Putamen (tissue), 1 donor: Measurements from ENCODE around the gene CETN1.
A peak's percentile ranks its signal among the peaks of the same experiment; 100 is the strongest.

Source experiments
- DNase-seq: peaks from one replicate; pipeline ENCODE4 v3.0.0-alpha.2; 2016; ENCODE audit warnings: low spot score

CETN1 gene

DNA sequence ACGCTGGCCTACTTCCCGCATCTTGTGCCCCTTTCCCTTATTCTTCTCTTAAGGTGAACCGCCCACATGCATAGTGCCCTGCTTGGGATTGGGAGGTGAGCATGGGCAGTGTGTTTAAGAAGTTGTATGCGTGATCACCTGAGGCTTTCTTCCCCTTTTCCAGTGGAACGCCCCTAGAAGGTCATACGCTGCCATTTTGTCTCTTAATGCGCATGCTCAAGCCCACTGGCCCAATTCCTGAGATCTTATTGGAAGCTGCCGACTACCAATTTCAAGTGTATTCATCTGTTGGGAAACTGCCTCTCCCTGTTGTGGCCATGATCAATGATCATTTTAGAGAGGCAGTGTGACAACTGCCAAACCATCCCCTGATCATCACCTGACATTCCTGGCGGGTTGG is 3.3 kb upstream of the CETN1 start:
- no peak for DNase-seq

DNA sequence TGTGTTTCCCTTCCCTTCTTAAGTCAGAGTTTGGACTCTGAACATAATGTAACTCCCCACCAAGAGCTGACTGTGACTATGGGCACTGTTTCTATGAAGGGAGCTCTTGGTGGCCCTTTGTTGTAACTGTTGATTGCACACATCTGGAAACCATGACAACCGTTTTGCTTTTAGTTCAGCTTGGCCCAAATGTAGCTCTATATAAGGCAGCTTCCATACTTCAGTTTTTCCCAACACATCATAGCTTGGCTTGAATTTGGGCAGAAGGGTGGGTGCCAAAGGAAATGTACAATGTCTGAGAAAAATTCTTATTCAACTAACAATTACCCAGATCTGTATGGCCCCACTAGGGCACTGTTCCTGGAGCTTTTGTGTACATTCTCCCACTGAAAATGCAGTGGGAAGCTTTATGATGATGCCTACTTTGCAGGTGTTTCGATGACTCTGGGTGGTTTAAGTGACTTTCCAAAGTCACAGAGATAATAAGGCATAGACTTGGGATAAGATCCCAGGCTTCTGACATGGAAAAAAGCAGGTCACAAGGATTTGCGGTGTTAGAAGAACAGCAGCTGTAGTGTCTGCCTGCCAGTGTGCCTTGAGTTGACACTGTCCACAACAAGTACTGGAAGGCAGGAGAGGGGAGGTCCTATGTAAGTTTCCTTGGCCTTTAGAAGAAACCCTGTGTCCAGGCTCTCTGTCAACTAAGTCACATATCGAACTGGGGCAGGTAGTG is 2.4 kb upstream of the CETN1 start:
- no peak for DNase-seq

DNA sequence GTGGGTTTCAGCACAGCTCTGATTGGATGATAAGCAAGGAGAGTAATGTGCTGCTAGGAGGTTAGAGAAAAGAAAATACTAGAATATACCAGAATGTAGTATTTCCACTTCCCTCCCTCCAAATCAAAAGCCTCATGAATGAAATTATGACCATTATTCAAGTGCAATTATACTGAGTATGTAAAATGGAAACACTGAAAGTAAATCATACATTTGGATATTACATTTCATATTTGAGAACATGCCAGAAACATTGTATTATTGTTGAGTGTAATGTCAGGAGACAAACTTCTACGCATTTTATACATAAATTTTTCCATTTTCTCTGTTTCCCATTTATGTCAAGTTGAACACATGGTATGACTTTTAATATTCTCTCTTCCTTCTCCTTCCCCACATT is 942 bp upstream of the CETN1 start:
- DNase-seq = no peak

DNA sequence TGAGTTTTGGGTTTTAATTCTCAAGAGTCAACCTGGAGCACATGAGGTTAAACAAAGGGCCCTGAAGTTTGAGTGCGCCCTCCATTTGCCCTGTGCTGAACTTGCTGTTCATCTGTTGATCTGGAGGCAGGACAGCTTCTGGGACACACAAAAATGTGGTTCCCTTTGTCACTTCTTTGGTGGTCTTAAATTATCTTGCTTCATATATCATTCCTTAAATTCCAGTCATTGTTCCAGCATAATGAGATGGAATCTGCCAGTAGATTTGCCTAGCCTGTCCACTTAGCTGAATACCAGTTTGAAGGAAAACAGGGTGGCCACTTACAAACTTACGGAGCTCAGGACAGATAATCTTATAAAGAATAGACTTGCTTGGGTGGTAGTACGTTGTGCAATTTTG is 916 bp downstream of the CETN1 start:
- DNase-seq = no peak

DNA sequence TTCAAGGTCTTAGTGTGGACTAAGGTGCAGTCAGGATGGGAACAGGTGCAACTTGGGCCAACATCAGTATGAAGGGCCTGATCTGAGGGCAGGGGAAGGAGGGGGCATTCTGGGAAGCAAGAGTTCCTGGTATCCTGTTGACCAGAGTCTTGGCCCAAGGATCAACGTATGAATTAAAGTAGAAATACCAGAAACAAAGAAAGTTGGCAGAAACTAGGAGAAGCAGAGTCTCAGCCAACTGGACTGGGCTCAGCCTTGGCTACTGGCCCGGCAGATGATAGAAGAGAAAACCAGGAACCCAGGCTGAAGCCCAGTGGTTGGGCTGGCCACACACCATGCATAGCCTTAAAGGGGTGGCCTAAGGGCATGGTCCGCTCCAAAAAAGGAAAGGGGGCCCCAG is 2.3 kb downstream of the CETN1 start:
- peak; percentile 24 for DNase-seq

DNA sequence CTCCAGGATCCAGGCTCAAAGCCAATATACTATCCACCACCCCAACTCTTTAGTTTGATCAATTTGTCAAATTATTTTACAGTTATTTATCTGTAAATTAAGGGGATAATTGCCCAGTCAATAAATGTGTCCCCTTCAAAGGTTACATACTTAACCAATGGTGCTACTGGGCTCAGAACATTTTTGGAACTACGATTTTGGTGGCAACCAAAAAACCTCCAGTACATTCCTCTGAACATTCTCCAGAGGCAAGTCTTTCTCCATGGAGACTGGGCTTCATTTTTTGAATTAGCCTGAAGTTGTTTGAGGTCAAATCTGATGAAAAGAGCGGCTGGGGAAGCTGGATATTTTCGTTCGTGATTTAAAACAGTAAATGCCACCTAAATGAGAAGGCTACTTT is 14.9 kb downstream of the CETN1 start:
- DNase-seq = no peak

DNA sequence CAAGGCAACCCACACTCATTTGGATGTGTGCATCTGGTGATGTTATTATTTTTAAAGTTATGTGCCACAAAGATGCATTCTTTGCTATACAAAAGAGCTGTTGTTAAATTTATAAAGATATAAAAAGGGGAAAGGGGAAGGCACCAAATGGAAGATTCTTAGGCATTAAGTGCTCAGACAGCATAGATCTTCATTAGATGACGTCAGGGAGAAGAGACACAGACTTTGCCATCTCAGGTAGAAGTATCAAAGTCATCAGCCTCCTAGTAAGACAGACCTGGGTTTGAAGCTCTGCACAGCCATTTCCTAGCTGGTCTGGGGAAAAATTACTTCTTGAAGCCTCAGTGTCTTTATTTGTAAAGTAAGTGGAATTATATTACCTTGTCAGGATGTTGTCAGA is 15.4 kb downstream of the CETN1 start:
- DNase-seq = no peak

DNA sequence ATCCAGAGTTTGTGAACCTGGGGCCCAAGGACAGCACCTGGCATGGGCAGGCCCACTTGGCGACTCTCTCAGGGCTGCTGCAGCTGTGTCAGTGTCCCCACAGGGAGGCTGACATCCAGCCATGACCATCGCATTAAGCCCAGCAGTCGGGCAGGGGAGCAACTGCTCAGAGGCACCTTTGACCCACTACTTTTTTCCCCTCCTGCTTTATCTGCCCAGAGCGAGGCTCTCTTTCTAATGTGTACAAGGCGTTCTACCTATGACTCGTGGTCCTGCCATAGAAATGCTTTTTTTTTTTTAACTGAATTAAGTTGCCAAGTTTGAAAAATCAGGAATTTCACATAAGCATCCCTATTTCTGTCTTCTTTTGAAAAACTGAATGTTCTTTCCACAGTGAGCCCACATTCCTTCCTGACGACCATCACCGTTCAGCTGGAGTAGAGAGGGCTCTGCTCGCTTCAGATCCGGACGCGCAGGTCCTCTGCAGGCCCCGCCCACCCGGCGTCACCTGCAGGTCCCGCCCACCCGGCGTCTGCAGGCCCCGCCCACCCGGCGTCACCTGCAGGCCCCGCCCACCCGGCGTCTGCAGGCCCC is 16.2 kb downstream of the CETN1 start:
- no peak for DNase-seq

DNA sequence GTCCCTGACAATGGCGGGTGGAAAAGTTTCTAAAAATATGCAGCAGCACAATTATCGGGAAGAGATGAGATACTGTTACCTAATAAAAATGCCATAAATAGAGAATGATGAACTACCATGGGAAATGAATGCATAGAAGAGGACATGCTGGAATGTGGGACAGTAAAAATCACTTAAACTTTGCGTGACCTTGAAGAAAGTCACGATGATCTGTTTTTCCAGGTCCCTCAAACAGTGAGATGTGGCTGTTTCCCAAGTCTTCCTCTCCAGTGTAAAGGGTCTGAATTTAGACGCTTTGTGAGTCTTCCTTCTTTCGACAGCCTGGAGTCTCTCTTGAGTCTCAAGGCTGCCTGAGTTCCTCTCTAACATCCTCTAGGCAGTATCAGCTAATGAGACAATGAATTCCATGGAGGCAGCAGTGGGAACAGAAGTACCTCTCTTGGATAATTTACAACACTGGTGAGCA is 18.0 kb downstream of the CETN1 start:
- peak; percentile 28 for DNase-seq

DNA sequence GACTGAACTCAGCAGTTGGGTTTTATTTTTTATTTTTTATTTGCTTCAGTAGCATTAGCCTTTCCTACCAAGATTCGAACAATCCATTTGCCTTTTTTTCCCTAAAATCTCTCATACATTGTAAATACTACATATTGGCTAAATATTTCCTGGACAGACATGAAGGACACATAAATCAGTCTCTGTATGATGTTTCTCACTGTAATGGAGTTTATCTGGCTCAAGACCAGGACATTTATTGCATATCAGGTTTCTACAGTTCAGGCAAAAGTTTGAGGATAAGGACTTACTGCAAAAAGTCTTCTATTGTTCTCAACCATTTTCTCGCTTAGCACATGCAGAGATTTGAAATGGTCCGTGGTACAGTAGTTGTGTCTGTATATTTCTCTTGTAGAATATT is 19.9 kb downstream of the CETN1 start:
- DNase-seq = no peak

DNA sequence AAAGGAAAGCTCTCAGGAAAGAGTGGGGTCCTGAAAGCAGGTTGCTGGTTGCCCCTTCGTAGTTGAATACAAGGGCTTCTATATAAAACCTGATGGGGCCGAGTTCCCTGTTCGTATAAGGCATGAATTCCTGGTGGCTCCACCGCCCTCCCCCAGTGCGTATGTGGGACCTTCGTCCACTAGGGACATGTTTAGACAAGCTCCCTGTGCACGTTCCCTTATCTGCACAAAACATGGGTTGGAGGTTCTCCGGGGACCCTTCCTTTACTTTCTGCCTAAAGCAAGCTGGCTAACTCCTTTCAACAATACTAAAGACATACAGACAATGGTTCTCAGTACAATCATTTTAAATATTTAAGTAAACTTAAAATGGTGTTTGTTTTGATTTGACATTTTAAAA is 24.6 kb downstream of the CETN1 start:
- no peak for DNase-seq

DNA sequence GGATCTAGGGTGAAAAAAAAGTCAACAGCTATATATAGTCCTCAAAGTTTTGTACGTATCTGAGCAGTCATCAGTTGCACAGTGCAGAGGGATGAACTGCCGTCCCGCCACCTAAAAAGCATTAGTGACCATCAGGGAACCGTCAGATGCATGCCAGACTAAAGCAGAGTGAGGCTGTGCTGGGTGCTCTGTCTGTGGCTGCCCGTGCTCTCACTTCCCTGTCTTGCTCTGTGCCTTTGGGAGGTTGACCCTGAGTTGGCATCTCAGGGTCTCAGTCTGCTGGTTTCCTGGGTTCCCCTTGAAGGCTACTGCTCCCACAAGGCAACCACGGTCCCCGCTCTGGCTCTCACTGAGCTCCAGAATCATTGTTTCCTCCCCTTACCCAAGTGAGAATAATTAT is 27.8 kb downstream of the CETN1 start:
- DNase-seq = no peak

DNA sequence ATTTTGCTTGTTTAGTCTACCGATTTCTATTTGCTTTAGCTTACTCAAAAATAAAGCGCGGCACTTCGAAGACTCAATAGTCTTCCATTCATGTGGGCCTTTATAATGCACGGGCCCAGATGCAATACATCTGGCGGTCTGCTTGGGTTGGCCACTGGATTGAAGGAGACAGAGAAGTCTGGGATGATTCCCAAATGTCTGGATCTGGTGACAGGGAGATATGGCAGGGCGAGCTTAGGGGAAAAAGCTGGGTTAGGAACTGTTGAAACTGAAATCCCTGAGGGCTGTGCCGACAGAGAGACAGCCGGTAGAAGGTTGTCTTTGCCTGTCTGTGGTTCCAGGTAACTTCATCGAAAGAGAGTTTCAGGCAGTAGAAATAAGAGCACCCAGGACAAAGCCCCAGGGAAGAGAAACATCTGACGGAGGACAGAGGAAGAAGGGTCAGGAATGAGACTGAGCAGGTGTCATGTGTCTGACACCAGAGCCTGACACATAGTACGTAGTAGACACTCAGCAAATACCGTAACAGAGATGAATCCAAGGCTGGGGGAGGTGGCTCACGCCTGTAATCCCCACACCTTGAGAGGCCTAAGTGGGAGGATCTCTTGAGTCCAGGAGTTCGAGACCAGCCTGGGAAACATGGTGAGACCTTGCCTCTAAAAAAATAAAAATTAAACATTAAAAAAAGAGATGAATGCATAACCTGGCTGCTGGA is 30.2 kb downstream of the CETN1 start:
- DNase-seq = no peak

DNA sequence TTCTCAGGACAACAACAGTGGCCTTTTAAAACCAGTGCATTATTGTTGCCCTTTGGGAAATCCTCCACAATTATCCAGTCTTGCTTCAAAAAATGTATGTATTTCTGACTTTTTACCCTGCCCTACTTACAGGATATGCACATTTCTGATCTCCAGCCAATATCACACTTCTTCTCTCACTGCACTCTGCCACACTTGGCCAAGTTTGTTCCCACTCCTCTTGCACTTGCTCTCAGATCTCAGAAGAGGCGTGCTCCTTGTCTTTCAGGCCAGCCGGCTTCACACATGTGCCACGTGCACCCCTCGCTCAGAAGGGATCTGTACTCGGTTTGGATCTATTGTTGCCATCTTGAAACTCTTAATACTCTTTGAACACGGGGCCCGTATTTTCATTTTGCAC is 32.0 kb downstream of the CETN1 start:
- no peak for DNase-seq

DNA sequence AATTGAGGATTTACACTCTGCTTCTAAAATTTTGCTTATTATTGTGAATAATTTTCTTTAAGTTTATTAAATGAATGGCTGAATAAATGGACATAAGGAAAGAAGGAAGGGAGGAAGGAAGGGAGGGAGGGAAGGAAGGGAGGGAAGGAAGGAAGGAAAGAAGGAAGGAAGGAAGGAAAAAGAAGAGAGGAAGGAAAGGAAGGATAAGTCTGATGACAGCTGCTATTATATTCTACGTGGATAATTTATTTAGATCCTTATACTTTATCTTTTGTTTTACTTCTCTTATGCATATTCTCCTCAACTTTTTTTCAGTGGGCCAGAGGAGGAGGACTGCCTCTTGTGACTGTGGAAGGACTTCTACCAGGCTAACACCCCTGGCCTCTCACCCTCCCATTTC is 34.0 kb downstream of the CETN1 start:
- no peak for DNase-seq

DNA sequence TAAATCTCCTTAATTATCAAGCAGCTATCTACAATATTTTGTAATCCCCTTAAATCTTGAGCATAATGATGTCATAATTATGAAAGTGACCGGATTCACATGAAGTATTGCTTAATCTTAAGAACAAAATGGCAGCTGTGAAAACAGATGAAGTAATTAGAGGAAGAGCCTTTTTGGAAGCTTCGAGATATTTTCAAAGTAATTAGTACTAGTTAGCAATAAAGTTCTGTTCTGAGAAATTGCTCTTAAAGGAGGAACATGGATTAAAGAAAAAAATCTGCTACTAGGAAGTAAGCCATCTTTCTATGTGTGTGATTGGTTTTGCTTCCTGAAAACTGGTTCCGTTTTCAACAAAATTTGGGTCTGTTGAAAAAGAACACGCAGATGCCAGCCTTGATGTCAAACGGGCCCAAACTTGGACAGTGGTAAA is 34.9 kb downstream of the CETN1 start:
- DNase-seq = no peak

DNA sequence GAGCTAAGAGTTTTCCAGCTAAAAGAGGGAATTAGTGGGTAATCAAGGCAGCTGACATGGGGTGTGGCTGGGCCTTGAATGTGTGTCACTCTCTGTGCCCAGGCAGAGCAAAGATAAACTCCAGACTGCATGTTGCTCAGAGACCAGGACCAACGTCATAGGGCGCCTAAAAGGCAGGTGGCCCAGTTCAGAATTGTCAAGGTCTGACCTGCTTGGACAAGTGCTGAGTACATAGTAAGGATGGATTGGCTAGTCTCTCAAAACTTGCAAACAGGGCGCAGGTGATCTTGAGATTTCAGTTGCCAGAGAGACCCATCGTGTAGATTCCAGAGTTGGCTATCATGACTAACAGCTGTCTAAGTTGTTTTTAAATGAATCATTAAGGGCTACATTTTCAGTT is 35.6 kb downstream of the CETN1 start:
- DNase-seq = no peak

DNA sequence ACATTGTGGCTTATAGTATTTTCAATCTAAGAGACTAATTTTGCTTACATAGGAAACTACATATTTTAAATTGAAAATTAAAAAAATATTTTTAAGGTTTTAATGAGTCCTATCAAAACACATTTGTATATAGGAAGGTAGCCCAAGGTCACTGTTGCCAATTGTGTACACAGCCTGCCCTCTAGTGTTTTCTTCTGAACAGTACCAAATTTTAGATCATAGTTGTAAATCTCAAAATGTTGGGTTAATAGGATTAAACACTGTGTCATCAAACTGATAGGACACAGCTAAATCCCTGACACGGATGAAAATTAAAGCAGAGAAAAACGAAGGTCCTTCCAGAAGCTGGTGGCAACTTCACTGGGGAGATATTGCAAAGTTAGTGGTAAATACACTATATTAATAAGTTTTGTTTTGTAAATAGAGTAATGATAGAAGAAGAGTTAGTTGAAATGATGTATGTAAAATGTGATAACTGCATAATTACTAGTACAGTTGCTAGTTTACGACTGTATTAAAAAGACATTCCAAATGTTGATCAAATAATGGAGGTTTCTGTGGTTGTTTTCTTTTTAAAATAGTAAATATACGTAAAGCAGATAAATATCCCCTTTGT is 36.3 kb downstream of the CETN1 start:
- DNase-seq = peak; percentile 42

DNA sequence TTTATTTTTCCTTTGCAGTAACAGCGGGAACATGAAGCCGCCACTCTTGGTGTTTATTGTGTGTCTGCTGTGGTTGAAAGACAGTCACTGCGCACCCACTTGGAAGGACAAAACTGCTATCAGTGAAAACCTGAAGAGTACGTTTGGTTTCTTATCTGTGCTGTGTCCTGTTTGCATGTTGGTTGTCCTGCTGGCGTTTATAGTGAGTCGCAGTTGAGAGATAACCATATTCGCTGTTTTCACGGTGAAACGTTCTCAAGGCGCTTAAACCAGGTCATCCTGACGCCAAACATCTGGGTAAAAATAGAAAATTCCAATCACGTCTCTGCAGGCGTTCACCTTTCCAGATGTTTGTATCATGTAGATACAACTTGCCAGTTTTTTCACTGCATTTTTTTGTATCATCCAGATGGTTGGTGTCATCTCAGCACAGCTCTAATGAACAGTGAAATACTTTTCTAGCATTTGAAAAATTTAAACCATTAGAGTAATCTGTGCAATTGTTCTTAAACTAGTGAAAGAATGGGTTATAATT is 37.9 kb downstream of the CETN1 start:
- DNase-seq = no peak

DNA sequence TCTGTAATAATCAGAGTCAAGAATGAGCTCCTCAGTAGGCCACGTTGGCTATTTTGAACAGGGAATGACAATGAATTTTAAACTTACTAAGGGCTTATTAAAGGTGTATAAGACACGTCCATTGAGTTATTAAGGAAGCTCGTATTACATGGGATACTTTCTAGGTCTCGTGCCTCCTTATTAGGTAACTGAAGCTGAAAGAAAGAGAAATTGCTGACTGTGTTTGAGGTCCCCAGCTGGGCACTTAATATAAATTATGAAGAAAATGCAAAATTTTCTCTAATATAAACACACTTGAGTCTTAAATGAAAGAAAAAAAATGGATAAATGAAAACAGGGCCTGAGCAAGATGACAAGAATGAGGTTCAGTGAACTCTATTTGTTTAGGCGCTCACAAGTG is 38.4 kb downstream of the CETN1 start:
- no peak for DNase-seq

DNA sequence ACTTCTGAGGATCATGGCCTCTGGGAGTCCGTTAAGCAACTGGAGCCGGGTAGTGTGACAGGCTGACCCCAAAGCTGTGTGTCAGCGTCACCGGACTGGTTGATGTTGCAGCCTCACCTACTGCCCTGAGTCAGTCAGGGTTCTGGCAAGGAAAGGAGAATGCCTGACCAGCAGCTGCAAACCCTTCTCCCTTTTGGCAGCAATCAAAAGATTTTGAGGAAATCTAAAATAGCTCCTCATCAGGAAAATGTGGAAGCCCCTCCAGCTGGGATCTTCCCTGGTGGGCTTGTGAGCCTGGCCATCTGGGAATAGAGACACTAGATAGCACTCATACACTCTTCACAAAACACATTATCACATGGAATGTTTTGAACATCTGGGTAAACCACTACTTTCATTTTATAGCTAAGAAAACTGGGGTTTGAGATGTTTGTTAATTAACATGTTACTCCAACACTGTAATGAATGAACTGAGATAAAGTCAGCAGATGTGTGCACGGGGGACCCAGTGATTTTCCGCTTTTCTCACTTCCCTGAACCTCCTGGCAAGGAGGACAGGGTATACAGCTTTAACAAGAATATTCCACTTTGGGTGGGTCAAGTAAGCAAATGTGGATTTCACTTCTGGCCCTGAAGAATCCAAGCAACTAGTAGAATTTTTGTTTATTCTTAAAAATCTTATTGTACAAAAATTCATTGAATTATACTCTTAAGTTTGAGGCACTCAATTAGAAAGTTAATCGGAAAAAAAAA is 41.3 kb downstream of the CETN1 start:
- DNase-seq = no peak

DNA sequence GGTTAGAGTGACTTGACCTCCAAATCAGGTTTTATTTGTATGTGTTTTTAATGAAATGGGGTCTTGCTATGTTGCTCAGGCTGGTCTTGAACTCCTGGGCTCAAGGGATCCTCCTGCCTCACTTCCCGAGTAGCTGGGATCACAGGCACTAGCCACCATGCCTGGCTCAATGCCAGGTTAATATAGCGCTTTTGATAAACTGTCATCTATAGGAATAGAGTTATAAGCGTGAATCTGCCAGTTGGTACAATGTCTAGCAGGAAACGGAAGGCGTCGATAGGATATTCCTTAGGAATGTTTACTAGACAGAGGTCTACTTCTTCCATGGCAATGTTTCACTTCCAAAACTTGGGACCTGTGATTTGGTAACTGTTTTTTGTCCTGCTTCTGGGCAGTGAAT is 42.1 kb downstream of the CETN1 start:
- DNase-seq = no peak
